Activated T-helper 17 cell treated with anti-CD3 and anti-CD28 coated beads, Interleukin-2, amount 50 U/mL, for 72 hours (primary cell): ENCODE results near the gene BMP4. TPM values are rescaled to one million over a fixed set of nuclear protein-coding genes. Genes with fewer than 3 reads are reported as not detected.

Experiments
- ATAC-seq: fragments of 150-1000 bp; cut with Tn5 transposase; replicated peaks from 2 replicates; pipeline ENCODE4 v1.10.0; 2021; ENCODE audit warnings: mild to moderate bottlenecking, moderate library complexity
- H3K27ac Mint-ChIP-seq: one replicate; pipeline ENCODE4 v1.8.0; 2022; ENCODE audit warnings: mixed read lengths
- H3K27me3 Mint-ChIP-seq: one replicate; pipeline ENCODE4 v1.8.0; 2022; ENCODE audit warnings: mixed read lengths
- H3K36me3 Mint-ChIP-seq: one replicate; pipeline ENCODE4 v1.8.0; 2022; ENCODE audit warnings: low read depth, mild to moderate bottlenecking, mixed read lengths
- H3K4me1 Mint-ChIP-seq: one replicate; pipeline ENCODE4 v1.8.0; 2022; ENCODE audit warnings: mixed read lengths
- H3K4me3 Mint-ChIP-seq: one replicate; pipeline ENCODE4 v1.8.0; 2022; ENCODE audit warnings: mild to moderate bottlenecking, mixed read lengths
- H3K9me3 Mint-ChIP-seq: one replicate; pipeline ENCODE4 v1.8.0; 2022; ENCODE audit warnings: mixed read lengths
- total RNA-seq, 2 donors: library from RNA; stranded (reverse); gene quantifications; one replicate each; pipeline ENCODE4 v1.2.3, GENCODE V29; 2022

Gene BMP4
- total RNA-seq, 2 donors from 2014 or later: 0.16 to 0.50 TPM

GRCh38 chr14:53908416-53908815 is 48.2 kb downstream of the BMP4 start:
- H3K4me1 Mint-ChIP-seq: no peaks in the 10 kb centered on the region
- H3K4me3 Mint-ChIP-seq: no peak overlapping the region
- H3K9me3 Mint-ChIP-seq: peaks cover 6% of the 10 kb centered on the region
- H3K27me3 Mint-ChIP-seq: no peaks in the 10 kb centered on the region
- no peaks in the 10 kb centered on the region for H3K36me3 Mint-ChIP-seq
- no peak overlapping the region for H3K27ac Mint-ChIP-seq
- no peak for ATAC-seq

GRCh38 chr14:53902307-53902706 is 54.3 kb downstream of the BMP4 start:
- no peak for ATAC-seq
- Mint-ChIP-seq H3K27ac (no peak overlapping the region), H3K4me3 (no peak overlapping the region), H3K27me3 (peaks cover 12% of the 10 kb centered on the region), H3K4me1 (no peaks in the 10 kb centered on the region), H3K36me3 (no peaks in the 10 kb centered on the region), H3K9me3 (peaks cover 10% of the 10 kb centered on the region)

GRCh38 chr14:53900499-53900898 is 56.1 kb downstream of the BMP4 start:
- no peak for ATAC-seq
- H3K27ac Mint-ChIP-seq: no peak overlapping the region
- no peaks in the 10 kb centered on the region for H3K36me3 Mint-ChIP-seq
- no peak overlapping the region for H3K4me3 Mint-ChIP-seq
- H3K9me3 Mint-ChIP-seq: peaks cover 10% of the 10 kb centered on the region
- H3K4me1 Mint-ChIP-seq: no peaks in the 10 kb centered on the region
- H3K27me3 Mint-ChIP-seq: peaks cover 20% of the 10 kb centered on the region
